Psoas muscle (tissue), 8 donors: ENCODE data around the gene CD55. TPM values are rescaled to one million over a fixed set of nuclear protein-coding genes. Genes with fewer than 3 reads are reported as not detected.
A peak's percentile ranks its signal among the peaks of the same experiment; 100 is the strongest.
"Not testable (repeated sequence)": the region's sequence is repeated elsewhere in the genome, so short reads cannot be mapped to it uniquely, and the experiment has no call there.

ENCODE experiments used
- ATAC-seq, 4 donors: fragments of 200-7000 bp; cut with Tn5 transposase; one replicate each; pipeline ENCODE4 v1.9.1; 2020; ENCODE audit warnings: moderate library complexity in 3 of 4, mild to moderate bottlenecking in 2 of 4
- DNase-seq, 2 donors: peaks; one replicate each; pipeline ENCODE4 v3.0.0-alpha.2; 2020
- H3K27ac ChIP-seq: fragments of 200-600 bp; one replicate; pipeline ENCODE4 v1.8.0; 2022
- H3K27me3 ChIP-seq, 3 donors: fragments of 200-600 bp in 1 of 3; one replicate each; pipeline versions ENCODE4 v1.6.1 to v1.8.0; 2013 to 2022; ENCODE audit warnings: low read length in 2 of 3, mild to moderate bottlenecking in 2 of 3, moderate library complexity in 1 of 3; ENCODE audit not compliant: insufficient read depth in 3 of 3
- H3K36me3 ChIP-seq, 2 donors: fragments of 200-600 bp in 1 of 2; one replicate each; pipeline versions ENCODE4 v1.6.1 to v1.8.0; 2013 to 2022; ENCODE audit warnings: low read depth in 1 of 2, mild to moderate bottlenecking in 1 of 2, moderate library complexity in 1 of 2; ENCODE audit not compliant: insufficient read depth in 1 of 2
- H3K4me1 ChIP-seq: fragments of 200-600 bp; one replicate; pipeline ENCODE4 v1.8.0; 2022
- H3K4me3 ChIP-seq: fragments of 200-600 bp; one replicate; pipeline ENCODE4 v1.8.0; 2022; ENCODE audit warnings: mild to moderate bottlenecking
- H3K9me3 ChIP-seq: fragments of 200-600 bp; one replicate; pipeline ENCODE4 v1.8.0; 2022
- WGBS, 3 donors: extraction: QIAGEN DNeasy Blood & Tissue Kit; methylation state at CpG; one replicate each; pipeline versions ENCODE4 v1.1.6 to v1.1.7; 2013; 5-methylcytosine and 5-hydroxymethylcytosine counted together
- intact Hi-C, 2 donors: fragments of 100-400 bp; cut with DNase I; formaldehyde crosslinking; loops; one replicate each; pipeline versions ENCODE4 v1.11.0 to v1.14.2; 2022
- polyA plus RNA-seq, 3 donors: library from polyadenylated mRNA; stranded (reverse); fragments of 200-250 nt; gene quantifications; one replicate each; pipeline ENCODE4 v1.2.3, GENCODE V29; 2013
- total RNA-seq, 4 donors: library from RNA; stranded (reverse); fragmentation: NEBNext Ultra II Directional in 2 of 4; extraction: Animal tissue kit (Norgen Biotek cat#: 25700) in 2 of 4; gene quantifications; one replicate each; pipeline versions ENCODE4 v1.2.1 to v1.2.4, GENCODE V29; 2021 to 2023
- TF ChIP-seq, protein P1 (sequence below): fragments of 200-600 bp; IDR thresholded peaks from one replicate; pipeline ENCODE4 v1.8.0; 2022; ENCODE audit warnings: antibody characterized with exemption
- donor health status: healthy with polysubstance abuse.
- donor health status: DM: no; HTN: no; CAD: no; lungs with moderate emphysema.
- donor health status: Bipolar disorder and iron deficiency.
- donor health status: healthy.
- donor health status: DM: yes; HTN: yes; CAD: no.
- donor health status: DM: no; HTN: no; CAD: no.
- donor health status: DM: no; HTN: no; CAD: no.
- donor health status: DM: yes; HTN: yes; CAD: no.

Gene CD55
- total and polyA plus RNA-seq, 7 donors, result 44.2 to 318 (median 102) TPM

DNA sequence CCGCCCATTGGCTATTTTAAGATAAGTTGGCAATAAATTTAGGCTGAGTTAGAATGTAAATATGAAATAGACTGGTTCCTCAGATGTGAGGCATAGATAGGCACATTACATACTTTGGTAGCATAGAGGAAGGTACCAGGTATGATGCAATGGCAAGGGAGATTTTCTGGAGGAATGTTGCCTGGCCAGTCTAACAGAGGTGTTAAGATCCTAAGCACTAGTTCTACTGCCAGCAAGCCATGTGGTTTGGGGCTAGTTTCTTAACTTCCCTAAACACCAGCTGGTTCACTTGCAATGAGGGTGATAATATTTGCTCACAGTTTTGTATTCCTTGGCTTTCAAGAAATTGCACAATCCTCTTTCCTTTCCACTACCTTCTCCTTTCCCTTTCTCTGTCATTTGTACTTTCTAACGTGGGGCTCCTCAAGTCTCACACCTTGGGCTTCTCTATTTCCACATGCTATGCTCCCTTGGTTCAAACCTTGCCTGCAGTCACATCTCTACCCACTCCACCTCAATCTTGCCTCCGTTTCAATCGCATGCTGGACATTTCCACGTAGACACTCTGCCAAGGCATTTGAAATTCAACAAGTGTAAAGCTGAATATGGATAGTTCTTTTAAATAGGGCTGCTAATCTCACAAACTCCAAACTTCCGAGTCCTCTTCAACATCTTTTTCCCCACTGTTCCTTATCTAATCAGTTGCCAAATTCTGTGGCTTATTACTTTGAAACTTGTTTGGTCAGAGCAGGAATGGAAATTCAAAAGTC is 4.7 kb upstream of the CD55 start:
- intact Hi-C loops, result loop anchor here in 1 of 2 donors (5.0 kb wide), 1 partner anchor 45 kb away; no protein-coding TSS in a partner anchor
- TF ChIP-seq, protein P1, sequence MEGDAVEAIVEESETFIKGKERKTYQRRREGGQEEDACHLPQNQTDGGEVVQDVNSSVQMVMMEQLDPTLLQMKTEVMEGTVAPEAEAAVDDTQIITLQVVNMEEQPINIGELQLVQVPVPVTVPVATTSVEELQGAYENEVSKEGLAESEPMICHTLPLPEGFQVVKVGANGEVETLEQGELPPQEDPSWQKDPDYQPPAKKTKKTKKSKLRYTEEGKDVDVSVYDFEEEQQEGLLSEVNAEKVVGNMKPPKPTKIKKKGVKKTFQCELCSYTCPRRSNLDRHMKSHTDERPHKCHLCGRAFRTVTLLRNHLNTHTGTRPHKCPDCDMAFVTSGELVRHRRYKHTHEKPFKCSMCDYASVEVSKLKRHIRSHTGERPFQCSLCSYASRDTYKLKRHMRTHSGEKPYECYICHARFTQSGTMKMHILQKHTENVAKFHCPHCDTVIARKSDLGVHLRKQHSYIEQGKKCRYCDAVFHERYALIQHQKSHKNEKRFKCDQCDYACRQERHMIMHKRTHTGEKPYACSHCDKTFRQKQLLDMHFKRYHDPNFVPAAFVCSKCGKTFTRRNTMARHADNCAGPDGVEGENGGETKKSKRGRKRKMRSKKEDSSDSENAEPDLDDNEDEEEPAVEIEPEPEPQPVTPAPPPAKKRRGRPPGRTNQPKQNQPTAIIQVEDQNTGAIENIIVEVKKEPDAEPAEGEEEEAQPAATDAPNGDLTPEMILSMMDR, result no peak
- no peaks in the 10 kb centered on the region for H3K9me3 ChIP-seq
- no peak for DNase-seq
- no peaks in the 10 kb centered on the region for H3K36me3 ChIP-seq
- 31 to 43% (median 31%) methylated on average over 6 of the region's 6 CpGs for WGBS, 3 donors
- no peaks in the 10 kb centered on the region for H3K27me3 ChIP-seq
- H3K27ac ChIP-seq, result peak overlapping the region; percentile 69
- no peak for ATAC-seq
- no peak overlapping the region for H3K4me3 ChIP-seq
- H3K4me1 ChIP-seq, result peaks cover 28% of the 10 kb centered on the region

GRCh38 chr1:207317561-207317960 is 3.9 kb upstream of the CD55 start:
- intact Hi-C loops, result loop anchor here in 1 of 2 donors (5.0 kb wide), 1 partner anchor 45 kb away; no protein-coding TSS in a partner anchor
- peak overlapping the region; percentile 69 for H3K27ac ChIP-seq
- H3K4me1 ChIP-seq, result peaks cover 29% of the 10 kb centered on the region
- DNase-seq (no peak), ATAC-seq (no peak)
- no peak overlapping the region for H3K4me3 ChIP-seq
- 74 to 82% (median 80%) methylated on average over 3 of the region's 3 CpGs for WGBS, 3 donors
- no peaks in the 10 kb centered on the region for H3K27me3 ChIP-seq
- TF ChIP-seq, protein P1, result no peak
- no peaks in the 10 kb centered on the region for H3K9me3 ChIP-seq
- H3K36me3 ChIP-seq, result no peaks in the 10 kb centered on the region

DNA sequence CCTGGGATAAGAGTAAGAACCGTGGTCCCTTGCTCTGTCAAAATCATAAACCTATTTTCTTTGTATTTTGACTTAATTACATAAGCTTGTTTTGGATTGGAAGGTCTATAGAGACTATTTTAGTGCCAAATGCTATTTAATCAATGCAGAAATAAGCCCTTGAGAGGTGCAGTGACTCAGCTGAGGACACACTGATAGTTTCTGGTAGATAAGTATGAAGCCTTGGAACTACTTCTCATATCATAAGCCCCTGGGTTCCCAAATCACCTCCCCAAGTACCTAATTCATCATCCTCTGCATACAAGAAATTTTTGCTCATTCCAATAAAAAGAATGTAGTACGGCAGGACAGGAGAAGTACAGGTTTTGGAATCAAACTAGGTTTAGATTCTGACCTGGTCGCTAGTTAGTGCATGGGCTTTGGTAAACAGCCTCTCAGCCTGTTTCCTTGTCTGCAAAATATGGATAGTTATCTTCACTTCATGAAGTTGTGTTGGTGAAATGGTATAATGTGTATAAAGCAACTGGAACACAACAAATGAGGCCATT is 3.3 kb upstream of the CD55 start:
- TF ChIP-seq, protein P1, result no peak
- no peak for ATAC-seq
- no peak for DNase-seq
- peaks cover 0 to 4% of the 10 kb centered on the region in 2 donors for H3K36me3 ChIP-seq
- H3K4me1 ChIP-seq, result peaks cover 35% of the 10 kb centered on the region
- H3K27ac ChIP-seq, result peak overlapping the region; percentile 69
- no peaks in the 10 kb centered on the region for H3K27me3 ChIP-seq
- H3K9me3 ChIP-seq, result no peaks in the 10 kb centered on the region
- H3K4me3 ChIP-seq, result no peak overlapping the region
- WGBS, 3 donors, result 83 to 86% (median 85%) methylated on average over 3 of the region's 3 CpGs
- intact Hi-C loops, result loop anchor here in 1 of 2 donors (5.0 kb wide), 1 partner anchor 44 kb away; no protein-coding TSS in a partner anchor

DNA sequence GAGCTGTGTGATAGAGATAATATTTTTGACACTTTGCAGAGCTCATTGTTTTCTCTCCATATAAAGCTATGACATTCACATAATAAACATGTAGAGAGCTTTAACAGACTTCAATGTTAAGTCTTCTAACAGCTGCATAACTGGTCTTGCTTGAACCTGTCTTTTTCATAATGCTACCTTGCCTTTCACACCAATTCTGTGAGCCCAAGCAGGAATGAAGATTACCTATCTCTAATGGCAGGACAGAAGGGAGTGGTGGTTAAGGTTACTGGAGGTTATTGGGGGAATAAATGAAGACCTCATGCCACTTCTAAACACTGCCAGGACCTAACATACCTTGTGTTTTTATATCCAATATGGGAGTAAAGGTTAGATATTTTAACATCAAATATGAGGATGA is 2.3 kb upstream of the CD55 start:
- intact Hi-C loops, result loop anchor here in 1 of 2 donors (5.0 kb wide), 1 partner anchor 43 kb away; no protein-coding TSS in a partner anchor
- H3K27me3 ChIP-seq, result no peaks in the 10 kb centered on the region
- no peaks in the 10 kb centered on the region for H3K9me3 ChIP-seq
- peaks cover 43% of the 10 kb centered on the region for H3K4me1 ChIP-seq
- peaks cover 0 to 15% of the 10 kb centered on the region in 2 donors for H3K36me3 ChIP-seq
- H3K4me3 ChIP-seq, result no peak overlapping the region
- no peak for DNase-seq
- no peak for ATAC-seq
- TF ChIP-seq, protein P1, result no peak
- peak overlapping the region; percentile 62 for H3K27ac ChIP-seq

- peak overlapping the region; percentile 62 for H3K27ac ChIP-seq
- 45 to 55% (median 48%) methylated on average over 1 of the region's 1 CpG for WGBS, 3 donors
- intact Hi-C loops, result not testable (repeated sequence)
Observed at GRCh38 chr1:207320105-207320504, 1.4 kb upstream of the CD55 start.

More at GRCh38 chr1:207320105-207320504, 1.4 kb upstream of the CD55 start:
- DNase-seq, ATAC-seq, H3K27me3 ChIP-seq, H3K9me3 ChIP-seq, H3K4me3 ChIP-seq: not testable (repeated sequence)
- H3K36me3 ChIP-seq, result peaks cover 0 to 24% of the 10 kb centered on the region in 2 donors
- peaks cover 49% of the 10 kb centered on the region for H3K4me1 ChIP-seq
